Activated CD4-positive, alpha-beta memory T cell treated with anti-CD3 and anti-CD28 coated beads for 36 hours (primary cell): ENCODE measurements around the gene TREML4. TPM values are rescaled to one million over a fixed set of nuclear protein-coding genes. Genes with fewer than 3 reads are reported as not detected.

Experiments
- CTCF ChIA-PET: fragments of 350-600 bp; sonication (Branson Sonifier 250); formaldehyde crosslinking; loops from one replicate; lab custom pipeline; 2021; ENCODE audit warnings: antibody characterized with exemption, inconsistent platforms; lab: Charles Lee
- POLR2A ChIA-PET: fragments of 350-600 bp; sonication (Branson Sonifier 250); formaldehyde crosslinking; loops from one replicate; lab custom pipeline; 2021; ENCODE audit warnings: antibody characterized with exemption; lab: Charles Lee
- DNase-seq: peaks from one replicate; pipeline ENCODE4 v3.0.0-alpha.2; 2020
- H3K27ac Mint-ChIP-seq: one replicate; pipeline ENCODE4 v1.8.0; 2021; ENCODE audit warnings: mixed read lengths
- H3K27me3 Mint-ChIP-seq: one replicate; pipeline ENCODE4 v1.8.0; 2021; ENCODE audit warnings: mixed read lengths
- H3K36me3 Mint-ChIP-seq: one replicate; pipeline ENCODE4 v1.8.0; 2021; ENCODE audit warnings: mixed read lengths
- H3K4me1 Mint-ChIP-seq: one replicate; pipeline ENCODE4 v1.8.0; 2021; ENCODE audit warnings: low read depth, mixed read lengths
- H3K4me3 Mint-ChIP-seq: one replicate; pipeline ENCODE4 v1.8.0; 2021; ENCODE audit warnings: mild to moderate bottlenecking, mixed read lengths
- H3K9me3 Mint-ChIP-seq: one replicate; pipeline ENCODE4 v1.8.0; 2021; ENCODE audit warnings: mixed read lengths
- intact Hi-C: fragments of 100-400 bp; cut with micrococcal nuclease; formaldehyde crosslinking; loops from one replicate; pipeline ENCODE4 v1.15.1; 2023
- total RNA-seq, 2 experiments: library from RNA; stranded (reverse); gene quantifications; one replicate each; pipeline ENCODE4 v1.2.3, GENCODE V29; 2021

Gene TREML4
- total RNA-seq, 2 experiments from 2014 or later = not detected

DNA sequence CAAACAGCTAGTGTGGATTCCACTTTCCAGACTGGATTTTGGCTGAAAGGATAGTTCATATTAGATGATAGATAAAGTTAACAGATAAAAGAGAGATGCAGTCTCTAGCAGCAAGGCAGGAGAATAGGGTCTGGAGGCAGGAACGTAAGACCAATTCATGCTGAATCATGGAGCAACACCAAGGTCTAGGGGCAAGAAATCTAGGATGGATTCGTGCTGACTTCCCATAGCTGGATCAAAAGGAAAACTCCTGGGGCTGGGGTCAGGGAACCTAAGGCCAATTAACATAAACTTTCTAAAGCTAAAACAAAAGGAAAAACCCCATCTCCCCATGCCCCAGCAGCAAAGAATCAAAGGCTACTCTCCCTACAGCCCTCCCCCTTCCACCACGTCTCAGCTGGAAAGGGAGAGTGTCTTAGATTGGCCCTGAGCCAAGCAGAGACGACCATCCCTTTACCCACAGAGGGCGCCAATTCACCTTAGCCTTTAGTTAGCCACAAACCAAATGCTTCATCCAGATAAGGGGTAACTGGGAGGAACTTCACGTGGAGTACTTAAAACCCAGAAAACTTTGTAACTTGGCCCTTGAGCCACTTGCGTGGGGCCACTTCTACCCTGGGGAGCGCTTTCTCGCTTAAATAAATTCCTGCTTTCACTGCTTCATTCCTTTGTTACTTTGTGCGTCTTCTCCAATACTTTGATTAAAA is 50.7 kb downstream of the TREML4 start:
- POLR2A ChIA-PET = interaction anchor here (1.0 kb wide), 2 partner anchors 27 to 78 kb away, joined by 3 read pairs; partner anchors contain the start of gene TREML2
- intact Hi-C loops = loop anchor here (1.0 kb wide), 1 partner anchor 40 kb away; no protein-coding TSS in a partner anchor
- peak; percentile 80 for DNase-seq
- Mint-ChIP-seq H3K27ac (no peak overlapping the region), H3K27me3 (peaks cover 6% of the 10 kb centered on the region), H3K9me3 (no peaks in the 10 kb centered on the region), H3K4me3 (no peak overlapping the region), H3K4me1 (peaks cover 11% of the 10 kb centered on the region), H3K36me3 (no peaks in the 10 kb centered on the region)
- CTCF ChIA-PET = interaction anchor here (0.5 to 1.5 kb wide), 14 partner anchors 9 to 216 kb away, joined by 3 to 11 read pairs (median 4); no protein-coding TSS in a partner anchor

GRCh38 chr6:41280381-41281057 is 52.4 kb downstream of the TREML4 start:
- peaks cover 6% of the 10 kb centered on the region for H3K27me3 Mint-ChIP-seq
- ChIA-PET POLR2A (no interaction called here), CTCF (interaction anchor here (0.7 kb wide), 1 partner anchor 84 kb away, joined by 3 read pairs; no protein-coding TSS in a partner anchor)
- no peak overlapping the region for H3K27ac Mint-ChIP-seq
- intact Hi-C loops = no loop called here
- no peaks in the 10 kb centered on the region for H3K9me3 Mint-ChIP-seq
- H3K36me3 Mint-ChIP-seq = no peaks in the 10 kb centered on the region
- no peak for DNase-seq
- no peak overlapping the region for H3K4me3 Mint-ChIP-seq
- peaks cover 11% of the 10 kb centered on the region for H3K4me1 Mint-ChIP-seq

GRCh38 chr6:41283600-41283999 is 55.5 kb downstream of the TREML4 start:
- Mint-ChIP-seq H3K9me3 (no peaks in the 10 kb centered on the region), H3K4me3 (no peak overlapping the region), H3K27me3 (peaks cover 7% of the 10 kb centered on the region), H3K36me3 (no peaks in the 10 kb centered on the region), H3K4me1 (peaks cover 23% of the 10 kb centered on the region), H3K27ac (no peak overlapping the region)
- no peak for DNase-seq
- ChIA-PET POLR2A (no interaction called here), CTCF (no interaction called here)
- intact Hi-C loops = no loop called here

DNA sequence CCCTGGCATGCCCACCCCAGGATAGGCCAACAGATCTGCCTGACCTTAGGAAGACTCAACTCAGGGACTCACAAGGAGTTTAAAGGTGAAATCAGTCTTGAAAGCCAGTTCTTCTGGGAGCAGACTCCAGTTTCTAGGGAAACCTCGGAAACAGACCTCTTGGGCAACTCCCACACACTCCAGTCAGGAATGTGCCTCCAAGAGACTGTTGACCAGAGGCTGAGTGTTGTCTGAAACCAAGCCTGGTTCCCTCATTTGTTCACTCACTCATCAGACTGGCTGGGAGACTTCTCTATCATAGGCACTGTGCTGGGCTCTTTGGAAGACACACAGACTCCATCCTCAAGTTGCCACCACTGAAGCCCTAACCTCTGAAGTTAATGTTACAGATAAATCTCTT is 56.6 kb downstream of the TREML4 start:
- POLR2A ChIA-PET = no interaction called here

DNA sequence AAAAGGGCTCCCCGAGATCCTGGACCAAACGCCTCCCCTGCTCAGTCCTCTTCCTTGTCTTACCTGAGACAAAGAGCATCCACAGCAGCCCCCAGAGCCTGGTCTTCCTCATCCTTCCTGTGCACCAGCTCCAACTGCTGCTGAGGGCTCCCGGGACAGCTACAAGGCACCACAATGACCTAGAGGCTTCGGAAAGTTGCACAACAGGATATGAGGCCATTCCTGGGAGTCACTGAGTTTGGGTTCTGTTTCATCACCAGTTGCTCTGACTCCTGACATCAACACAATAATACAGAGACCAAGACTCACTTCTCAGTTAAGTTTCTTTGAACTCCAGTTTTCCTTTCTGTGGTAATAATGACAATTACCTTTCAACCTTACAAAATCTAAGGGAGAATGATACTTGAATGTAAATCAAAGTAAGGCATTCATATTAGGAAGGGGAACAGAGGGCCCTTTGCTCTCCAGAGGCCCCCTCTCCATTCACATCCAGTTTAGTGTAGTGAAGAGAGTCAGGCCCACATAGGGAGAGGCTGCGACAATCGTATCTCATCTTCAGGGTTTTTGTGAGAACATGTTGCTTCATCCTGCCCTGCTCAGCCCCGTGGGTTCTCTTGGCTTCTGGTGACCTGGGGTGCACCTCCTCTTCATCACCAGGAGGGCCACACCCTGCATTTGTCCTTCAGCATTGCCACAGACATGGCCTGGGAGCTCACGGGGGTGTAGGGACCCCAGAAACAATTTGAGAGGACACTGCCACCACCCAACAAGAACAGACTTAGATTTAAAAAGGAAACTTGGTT is 58.6 kb downstream of the TREML4 start, which contains the start of gene TREM1:
Gene TREM1, minus strand, starts transcription at position 139 of the 803 bp plus-strand sequence. Its CDS starts 27 bp downstream, at position 112.
- peak; percentile 23 for DNase-seq
- ChIA-PET POLR2A (no interaction called here), CTCF (no interaction called here)
- Mint-ChIP-seq H3K27ac (no peak within 1 kb of the TSS), H3K4me3 (no peak within 1 kb of the TSS), H3K36me3 (no peaks in the 10 kb centered on the region), H3K27me3 (peaks cover 7% of the 10 kb centered on the region), H3K9me3 (no peaks in the 10 kb centered on the region), H3K4me1 (peaks cover 15% of the 10 kb centered on the region)
- intact Hi-C loops = no loop called here

More for the DNA sequence above, 56.6 kb downstream of the TREML4 start:
- H3K4me1 Mint-ChIP-seq = peaks cover 15% of the 10 kb centered on the region
- H3K36me3 Mint-ChIP-seq = no peaks in the 10 kb centered on the region
- no peak for DNase-seq
- peaks cover 7% of the 10 kb centered on the region for H3K27me3 Mint-ChIP-seq
- H3K9me3 Mint-ChIP-seq = no peaks in the 10 kb centered on the region
- no peak overlapping the region for H3K27ac Mint-ChIP-seq
- CTCF ChIA-PET = no interaction called here
- no peak overlapping the region for H3K4me3 Mint-ChIP-seq
- intact Hi-C loops = no loop called here

- Mint-ChIP-seq H3K27ac (no peak overlapping the region), H3K36me3 (no peaks in the 10 kb centered on the region), H3K27me3 (peaks cover 7% of the 10 kb centered on the region), H3K4me3 (no peak overlapping the region), H3K9me3 (no peaks in the 10 kb centered on the region), H3K4me1 (peaks cover 15% of the 10 kb centered on the region)
- POLR2A ChIA-PET = no interaction called here
- intact Hi-C loops = no loop called here
- CTCF ChIA-PET = interaction anchor here (0.8 to 1.4 kb wide), 3 partner anchors 10 to 119 kb away, joined by 3 to 7 read pairs (median 4); no protein-coding TSS in a partner anchor
- DNase-seq = no peak
Observed at GRCh38 chr6:41288030-41288753, 60.0 kb downstream of the TREML4 start.

Other genes with a start within 250 kb of the TREML4 start
- 1 to 10 TPM; 2.4 to 2.5 TPM for gene UNC5CL, start 189.1 kb upstream of the TREML4 start, total RNA-seq
- gene TSPO2, start 185.9 kb upstream of the TREML4 start, total RNA-seq = not detected
- gene APOBEC2, start 175.1 kb upstream of the TREML4 start, total RNA-seq = not detected
- gene OARD1, start 156.0 kb upstream of the TREML4 start, total RNA-seq = 10 to 100 TPM; 40.5 to 42.9 TPM
- 10 to 100 TPM; 30.2 to 30.4 TPM for gene NFYA, start 155.4 kb upstream of the TREML4 start, total RNA-seq
- gene TREML1, start 74.0 kb upstream of the TREML4 start, total RNA-seq = not detected
- gene TREM2, start 65.2 kb upstream of the TREML4 start, total RNA-seq = not detected
- 1 to 10 TPM; 7.4 to 7.5 TPM for gene TREML2, start 27.2 kb upstream of the TREML4 start, total RNA-seq
- gene TREM1, start 58.3 kb downstream of the TREML4 start, total RNA-seq = under 1 TPM; 0.17 to 0.27 TPM
- gene NCR2, start 107.3 kb downstream of the TREML4 start, total RNA-seq = not detected